Breast epithelium (tissue), 3 donors: Measurements from ENCODE around the gene TMEM63B.
"Not testable (repeated sequence)": the region's sequence is repeated elsewhere in the genome, so short reads cannot be mapped to it uniquely, and the experiment has no call there.

Experiments
- POLR2AphosphoS5 ChIP-seq, 3 donors: sonication (generic); formaldehyde crosslinking; IDR thresholded peaks; one replicate each; pipeline ENCODE4 v1.6.1; 2017; ENCODE audit warnings: antibody characterized with exemption in 3 of 3
- TF ChIP-seq, protein P1 (sequence below), 3 donors: fragments of 450-650 bp; IDR thresholded peaks; one replicate each; pipeline ENCODE4 v1.5.1; 2016 to 2017; ENCODE audit warnings: antibody characterized with exemption in 3 of 3, mild to moderate bottlenecking in 3 of 3, moderate library complexity in 3 of 3

DNA sequence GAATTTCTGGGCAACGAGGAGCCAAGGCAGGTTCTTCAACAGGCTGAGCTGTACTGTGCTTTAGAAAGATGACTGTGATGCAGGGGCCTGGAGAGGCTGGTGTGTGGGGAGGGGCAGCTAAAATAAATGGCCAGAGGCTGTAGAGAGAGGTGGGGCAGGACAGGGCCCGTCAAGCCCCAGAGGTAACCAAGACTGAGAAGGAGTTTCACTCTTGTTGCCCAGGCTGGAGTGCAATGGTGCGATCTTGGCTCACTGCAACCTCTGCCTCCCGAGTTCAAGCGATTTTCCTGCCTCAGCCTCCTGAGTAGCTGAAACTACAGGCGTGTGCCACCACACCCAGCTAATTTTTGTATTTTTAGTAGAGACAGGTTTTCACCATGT lies 32.1 kb upstream of the TMEM63B start:
- TF ChIP-seq, protein P1, sequence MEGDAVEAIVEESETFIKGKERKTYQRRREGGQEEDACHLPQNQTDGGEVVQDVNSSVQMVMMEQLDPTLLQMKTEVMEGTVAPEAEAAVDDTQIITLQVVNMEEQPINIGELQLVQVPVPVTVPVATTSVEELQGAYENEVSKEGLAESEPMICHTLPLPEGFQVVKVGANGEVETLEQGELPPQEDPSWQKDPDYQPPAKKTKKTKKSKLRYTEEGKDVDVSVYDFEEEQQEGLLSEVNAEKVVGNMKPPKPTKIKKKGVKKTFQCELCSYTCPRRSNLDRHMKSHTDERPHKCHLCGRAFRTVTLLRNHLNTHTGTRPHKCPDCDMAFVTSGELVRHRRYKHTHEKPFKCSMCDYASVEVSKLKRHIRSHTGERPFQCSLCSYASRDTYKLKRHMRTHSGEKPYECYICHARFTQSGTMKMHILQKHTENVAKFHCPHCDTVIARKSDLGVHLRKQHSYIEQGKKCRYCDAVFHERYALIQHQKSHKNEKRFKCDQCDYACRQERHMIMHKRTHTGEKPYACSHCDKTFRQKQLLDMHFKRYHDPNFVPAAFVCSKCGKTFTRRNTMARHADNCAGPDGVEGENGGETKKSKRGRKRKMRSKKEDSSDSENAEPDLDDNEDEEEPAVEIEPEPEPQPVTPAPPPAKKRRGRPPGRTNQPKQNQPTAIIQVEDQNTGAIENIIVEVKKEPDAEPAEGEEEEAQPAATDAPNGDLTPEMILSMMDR (IDR thresholded peaks at IDR 0.05): not testable (repeated sequence)
- not testable (repeated sequence) for TF ChIP-seq POLR2AphosphoS5 (IDR thresholded peaks at IDR 0.05)
